Measurements from ENCODE around the gene PIGS.

PIGS gene

DNA sequence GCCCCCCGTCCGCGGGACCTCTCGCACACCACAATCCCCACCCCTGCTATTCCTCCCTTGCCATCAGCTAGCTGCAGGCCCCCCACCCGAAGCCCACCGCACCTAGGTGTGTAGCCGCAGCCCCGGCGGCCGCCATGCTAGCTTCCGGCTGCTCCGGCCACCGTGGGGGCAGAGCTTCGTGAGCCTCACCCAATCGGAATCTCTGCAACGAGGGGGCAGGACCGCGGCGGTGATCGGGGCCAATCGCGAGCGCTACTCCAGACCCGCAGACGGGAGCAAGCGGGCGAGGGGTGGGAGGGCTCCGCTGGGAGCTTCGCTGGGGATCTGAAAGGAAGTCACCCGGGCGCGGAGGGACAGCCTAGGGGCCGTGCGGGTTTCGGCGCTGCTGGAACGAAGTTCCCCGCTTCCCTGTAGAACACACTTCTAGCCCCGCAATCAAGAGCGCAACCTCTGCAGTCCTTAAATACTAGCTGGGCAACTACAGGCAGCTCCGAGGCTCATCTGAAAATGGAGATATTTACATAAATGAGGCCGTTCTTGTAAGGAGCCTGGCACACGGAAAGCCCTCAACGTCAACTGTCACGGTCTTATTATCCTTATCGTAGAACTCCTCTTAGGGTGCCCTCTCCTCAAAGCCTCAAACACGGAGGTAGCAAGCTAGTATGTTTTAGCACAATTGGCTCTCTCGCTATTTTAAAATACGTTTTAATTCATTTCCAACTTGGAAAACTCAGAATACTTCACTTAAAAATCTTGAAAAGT lies at the start of gene PIGS:
PIGS (minus strand) TSS at position 164 of the 762 bp plus-strand sequence; CDS start at position 136, 28 bp downstream.
- H3K4me3 ChIP-seq (ENCODE audit: low read depth, low read length), result peak within 1 kb of the TSS; percentile 95
- peak; percentile 82 for DNase-seq (ENCODE audit: low read depth)
- TF ChIP-seq, protein P1, sequence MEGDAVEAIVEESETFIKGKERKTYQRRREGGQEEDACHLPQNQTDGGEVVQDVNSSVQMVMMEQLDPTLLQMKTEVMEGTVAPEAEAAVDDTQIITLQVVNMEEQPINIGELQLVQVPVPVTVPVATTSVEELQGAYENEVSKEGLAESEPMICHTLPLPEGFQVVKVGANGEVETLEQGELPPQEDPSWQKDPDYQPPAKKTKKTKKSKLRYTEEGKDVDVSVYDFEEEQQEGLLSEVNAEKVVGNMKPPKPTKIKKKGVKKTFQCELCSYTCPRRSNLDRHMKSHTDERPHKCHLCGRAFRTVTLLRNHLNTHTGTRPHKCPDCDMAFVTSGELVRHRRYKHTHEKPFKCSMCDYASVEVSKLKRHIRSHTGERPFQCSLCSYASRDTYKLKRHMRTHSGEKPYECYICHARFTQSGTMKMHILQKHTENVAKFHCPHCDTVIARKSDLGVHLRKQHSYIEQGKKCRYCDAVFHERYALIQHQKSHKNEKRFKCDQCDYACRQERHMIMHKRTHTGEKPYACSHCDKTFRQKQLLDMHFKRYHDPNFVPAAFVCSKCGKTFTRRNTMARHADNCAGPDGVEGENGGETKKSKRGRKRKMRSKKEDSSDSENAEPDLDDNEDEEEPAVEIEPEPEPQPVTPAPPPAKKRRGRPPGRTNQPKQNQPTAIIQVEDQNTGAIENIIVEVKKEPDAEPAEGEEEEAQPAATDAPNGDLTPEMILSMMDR (IDR thresholded peaks at IDR 0.05; ENCODE audit: control insufficient read depth, extremely low read depth, insufficient read depth), result no peak

DNA sequence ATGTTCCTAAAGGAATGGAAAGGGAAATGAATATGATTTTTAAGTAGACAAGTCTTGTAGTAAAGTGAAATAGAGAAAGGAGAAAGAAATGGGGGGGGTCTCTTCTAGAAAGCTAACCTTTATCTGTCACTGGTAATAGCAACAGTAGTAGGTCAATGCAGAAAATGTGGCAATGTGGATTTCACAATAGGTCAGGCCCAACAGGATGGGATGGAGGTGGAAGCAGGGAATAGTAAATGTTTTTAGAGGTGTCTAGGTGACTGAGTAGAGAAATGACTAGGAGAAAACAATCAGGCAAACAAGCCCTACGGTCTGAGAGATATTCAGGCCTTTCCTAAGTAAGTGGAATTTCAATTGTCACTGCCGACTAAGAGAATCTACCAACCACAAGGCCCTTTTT lies 48.7 kb upstream of the PIGS start:
- TF ChIP-seq, protein P1 (IDR thresholded peaks at IDR 0.05; ENCODE audit: control insufficient read depth, extremely low read depth, insufficient read depth), result no peak
- no peak for DNase-seq (ENCODE audit: low read depth)
- no peak overlapping the region for H3K4me3 ChIP-seq (ENCODE audit: low read depth, low read length)

DNA sequence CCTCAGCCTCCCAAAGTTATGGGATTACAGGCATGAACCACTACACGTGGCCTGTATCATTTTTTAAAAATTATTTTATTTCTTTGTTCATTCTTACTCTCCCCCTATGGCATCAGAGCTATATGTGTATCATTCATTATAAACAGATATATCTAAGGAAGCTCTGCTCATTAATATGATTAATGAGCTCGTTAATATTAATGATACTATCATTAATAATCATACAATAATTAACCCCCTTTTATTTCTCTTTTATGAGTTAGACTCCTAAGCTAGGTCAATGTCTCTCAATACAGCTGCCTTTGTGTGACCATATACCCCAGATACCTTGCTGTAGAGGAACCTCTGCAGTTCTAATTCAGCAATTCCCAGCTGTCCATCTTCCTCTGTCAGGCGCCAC lies 47.1 kb upstream of the PIGS start:
- TF ChIP-seq, protein P1 (IDR thresholded peaks at IDR 0.05; ENCODE audit: control insufficient read depth, extremely low read depth, insufficient read depth), result no peak
- H3K4me3 ChIP-seq (ENCODE audit: low read depth, low read length), result no peak overlapping the region
- DNase-seq (ENCODE audit: low read depth), result no peak

DNA sequence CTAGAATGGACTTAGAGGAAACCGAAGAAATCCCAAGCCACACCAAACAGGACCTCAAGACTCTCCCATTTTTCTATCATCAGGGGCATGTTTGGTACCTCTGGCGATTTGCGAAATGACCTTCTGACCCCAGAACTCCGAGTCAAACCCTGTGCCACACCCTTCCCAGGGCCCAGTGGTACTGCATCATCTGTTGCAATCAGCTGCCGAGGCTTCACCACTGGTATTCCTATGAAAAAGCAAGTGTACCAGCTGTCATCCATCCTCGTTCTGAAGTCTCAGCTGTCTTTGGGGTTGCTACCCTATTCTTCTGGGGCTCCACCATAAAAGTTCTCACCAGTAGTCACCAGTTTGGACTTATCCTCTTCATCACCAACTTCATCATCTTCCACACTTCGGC lies 45.0 kb upstream of the PIGS start:
- H3K4me3 ChIP-seq (ENCODE audit: low read depth, low read length), result no peak overlapping the region
- no peak for DNase-seq (ENCODE audit: low read depth)
- TF ChIP-seq, protein P1 (IDR thresholded peaks at IDR 0.05; ENCODE audit: control insufficient read depth, extremely low read depth, insufficient read depth), result no peak

DNA sequence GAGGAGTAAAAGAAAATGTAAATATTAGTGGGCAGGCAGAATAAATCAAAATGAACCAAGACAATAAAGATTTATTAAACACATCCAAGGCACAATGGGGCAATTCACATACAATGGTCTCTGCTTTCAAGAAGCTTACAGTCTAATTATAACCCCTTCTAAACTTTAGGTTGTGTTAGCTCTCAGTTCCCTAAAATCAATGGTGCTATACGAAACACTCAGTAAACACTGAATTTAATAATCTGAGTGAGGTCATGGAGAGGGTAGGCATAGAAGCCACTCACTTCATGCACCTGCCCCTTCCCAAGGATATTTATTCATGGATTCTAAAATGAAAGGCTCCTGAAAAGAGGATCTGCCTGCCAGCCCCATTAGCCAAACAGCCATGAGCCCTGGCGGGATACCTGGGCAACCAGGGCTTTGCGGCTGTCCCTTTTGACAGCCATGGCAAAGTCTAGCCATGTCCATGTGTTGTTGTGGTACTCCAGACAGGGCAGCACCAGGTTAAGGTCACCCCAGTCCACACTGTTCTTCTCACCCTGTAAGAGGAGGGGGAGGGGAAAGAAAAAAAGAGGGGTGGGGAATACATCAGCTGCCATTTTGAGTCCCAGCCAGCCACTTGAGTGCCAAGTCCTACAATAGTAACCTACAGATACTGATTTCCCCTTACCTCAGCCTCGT lies 44.1 kb upstream of the PIGS start:
- no peak overlapping the region for H3K4me3 ChIP-seq (ENCODE audit: low read depth, low read length)
- TF ChIP-seq, protein P1 (IDR thresholded peaks at IDR 0.05; ENCODE audit: control insufficient read depth, extremely low read depth, insufficient read depth), result no peak
- no peak for DNase-seq (ENCODE audit: low read depth)

DNA sequence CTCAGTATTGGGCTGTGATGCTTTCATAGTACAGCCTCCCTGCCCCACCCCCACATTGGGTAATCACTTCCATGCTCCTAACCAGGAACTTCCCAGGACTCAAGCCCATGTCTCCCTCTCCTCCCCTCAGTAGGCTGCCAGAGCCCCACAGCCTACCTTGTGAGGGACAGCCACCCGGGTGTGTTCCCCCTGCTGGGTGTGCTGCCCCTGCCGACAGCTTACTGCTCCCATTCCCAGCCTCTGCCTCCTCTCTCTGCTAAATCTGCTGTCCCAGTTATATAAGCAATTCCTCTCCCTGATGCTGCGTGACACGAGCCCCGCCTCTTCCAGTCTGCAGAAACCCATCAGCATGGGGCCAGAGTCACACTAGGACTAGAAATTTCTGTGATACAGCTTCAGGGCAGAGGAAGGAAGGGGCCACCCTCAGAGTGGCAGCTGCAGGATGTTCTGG lies 42.6 kb upstream of the PIGS start, which contains the start of gene RSKR:
RSKR (minus strand) TSS at position 255 of the 451 bp plus-strand sequence; CDS start at position 231, 24 bp downstream.
- TF ChIP-seq, protein P1 (IDR thresholded peaks at IDR 0.05; ENCODE audit: control insufficient read depth, extremely low read depth, insufficient read depth), result no peak
- DNase-seq (ENCODE audit: low read depth), result no peak
- H3K4me3 ChIP-seq (ENCODE audit: low read depth, low read length), result no peak within 1 kb of the TSS
